Measurements from ENCODE around the gene RNF126.
"Not testable (repeated sequence)": the region's sequence is repeated elsewhere in the genome, so short reads cannot be mapped to it uniquely, and the experiment has no call there.

Gene RNF126

DNA sequence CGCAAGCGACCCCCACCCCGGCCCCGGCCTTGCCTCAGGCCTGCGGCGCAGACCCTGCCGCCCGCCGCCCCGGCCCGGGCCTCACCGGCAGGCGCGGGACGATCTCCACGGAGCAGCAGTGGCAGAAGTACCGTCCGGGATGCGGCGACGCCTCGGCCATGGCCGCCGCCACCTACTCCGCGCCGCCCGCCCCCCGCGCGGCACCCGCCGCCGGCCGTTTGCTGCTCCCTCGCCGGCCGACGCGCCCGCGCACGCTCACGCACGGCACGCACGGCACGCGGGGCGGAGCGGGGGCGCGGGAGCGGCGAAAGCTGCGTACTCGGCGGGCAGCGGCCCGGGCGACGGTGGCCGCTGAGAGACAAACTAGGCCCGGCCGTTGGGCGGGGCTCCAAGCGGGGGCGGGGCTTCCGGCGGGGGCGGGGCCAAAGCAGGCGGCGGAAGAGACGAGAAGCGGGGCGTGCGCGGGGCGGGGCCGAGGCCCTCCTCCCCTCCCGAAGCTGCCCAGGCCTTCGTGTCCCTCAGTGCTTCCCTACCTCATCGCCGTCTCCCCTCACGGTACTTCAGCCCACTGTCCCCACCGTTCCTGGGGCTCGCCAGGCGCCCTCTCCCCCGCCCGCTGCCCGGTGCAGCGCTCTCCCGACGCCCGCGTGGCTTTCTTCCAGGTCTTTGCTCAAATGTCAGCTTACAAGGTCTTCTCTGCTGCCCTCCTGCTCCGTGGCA, at the start of gene RNF126:
RNF126 (minus strand) TSS at position 253 of the 720 bp plus-strand sequence; CDS start at position 160, 93 bp downstream.
- DNase-seq, result peak; percentile 82 to 89

DNA sequence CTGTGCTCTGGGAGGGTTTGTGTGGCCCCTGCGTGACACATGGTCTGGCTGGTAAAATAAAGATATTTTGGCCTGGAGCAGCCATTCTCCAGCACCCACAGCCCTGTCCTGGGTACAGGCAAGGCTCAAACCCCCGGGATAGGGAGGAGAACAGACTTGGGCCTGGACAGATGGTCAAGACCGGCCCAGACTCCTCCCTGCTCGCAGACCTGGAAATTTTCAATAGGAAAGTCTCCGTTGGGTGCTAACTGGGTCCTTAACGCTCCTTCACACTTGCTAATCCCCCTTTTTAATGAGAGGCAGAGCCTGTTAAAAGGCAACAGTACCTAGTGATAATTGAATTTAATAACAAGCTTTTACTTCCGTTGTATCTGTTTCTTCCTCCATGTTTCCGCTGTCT, 48.2 kb upstream of the RNF126 start:
- no peak for DNase-seq

DNA sequence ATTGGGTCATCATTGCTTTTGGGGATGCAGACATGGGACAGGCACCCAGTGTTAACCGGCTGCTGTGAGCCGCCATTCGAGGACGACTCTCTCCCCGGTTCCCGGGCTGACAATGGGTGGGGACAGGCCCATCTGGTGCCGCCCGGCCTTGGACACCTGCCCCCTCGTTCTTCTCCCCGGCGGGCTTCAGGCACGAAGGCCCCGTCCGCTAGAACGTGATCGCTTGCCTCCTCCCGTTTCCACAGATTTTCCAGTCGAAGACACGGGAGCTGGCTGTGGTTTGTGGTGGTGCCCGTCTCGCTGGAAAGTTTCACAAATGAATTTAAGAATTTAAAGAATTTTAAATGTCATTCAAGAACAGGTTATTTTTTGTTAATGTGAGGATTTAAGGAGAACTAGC, 47.8 kb upstream of the RNF126 start:
- no peak for DNase-seq

DNA sequence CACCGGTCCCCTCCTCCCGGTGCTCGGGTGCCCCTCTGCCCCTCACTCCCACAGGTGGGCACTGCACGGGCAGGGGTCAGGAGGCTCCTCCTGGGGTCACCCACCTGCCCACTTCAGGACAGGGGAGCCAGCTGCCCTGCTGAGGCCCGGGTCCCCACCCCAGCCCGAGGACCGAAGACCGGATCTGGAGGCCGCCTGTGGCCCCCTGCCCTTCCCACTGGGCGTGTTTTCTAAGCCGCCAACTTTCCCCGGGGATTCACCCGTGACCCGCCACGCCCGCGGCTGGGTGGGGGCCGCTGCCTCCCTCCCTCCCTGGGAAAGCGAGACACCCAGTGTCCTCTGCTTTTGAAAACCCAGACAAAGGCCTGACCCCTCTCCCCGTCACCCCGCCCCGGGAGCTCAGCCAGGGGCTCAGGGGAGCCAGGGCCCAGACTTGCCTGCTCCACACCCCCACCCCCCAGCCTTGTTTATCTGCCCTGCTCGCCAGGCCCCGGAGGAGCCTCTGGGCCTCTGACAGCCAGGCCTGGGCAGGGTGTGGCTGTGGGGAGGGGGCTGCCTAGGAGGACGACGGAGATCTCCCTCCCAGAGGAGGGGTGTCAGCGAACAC, 47.1 kb upstream of the RNF126 start:
- no peak for DNase-seq

DNA sequence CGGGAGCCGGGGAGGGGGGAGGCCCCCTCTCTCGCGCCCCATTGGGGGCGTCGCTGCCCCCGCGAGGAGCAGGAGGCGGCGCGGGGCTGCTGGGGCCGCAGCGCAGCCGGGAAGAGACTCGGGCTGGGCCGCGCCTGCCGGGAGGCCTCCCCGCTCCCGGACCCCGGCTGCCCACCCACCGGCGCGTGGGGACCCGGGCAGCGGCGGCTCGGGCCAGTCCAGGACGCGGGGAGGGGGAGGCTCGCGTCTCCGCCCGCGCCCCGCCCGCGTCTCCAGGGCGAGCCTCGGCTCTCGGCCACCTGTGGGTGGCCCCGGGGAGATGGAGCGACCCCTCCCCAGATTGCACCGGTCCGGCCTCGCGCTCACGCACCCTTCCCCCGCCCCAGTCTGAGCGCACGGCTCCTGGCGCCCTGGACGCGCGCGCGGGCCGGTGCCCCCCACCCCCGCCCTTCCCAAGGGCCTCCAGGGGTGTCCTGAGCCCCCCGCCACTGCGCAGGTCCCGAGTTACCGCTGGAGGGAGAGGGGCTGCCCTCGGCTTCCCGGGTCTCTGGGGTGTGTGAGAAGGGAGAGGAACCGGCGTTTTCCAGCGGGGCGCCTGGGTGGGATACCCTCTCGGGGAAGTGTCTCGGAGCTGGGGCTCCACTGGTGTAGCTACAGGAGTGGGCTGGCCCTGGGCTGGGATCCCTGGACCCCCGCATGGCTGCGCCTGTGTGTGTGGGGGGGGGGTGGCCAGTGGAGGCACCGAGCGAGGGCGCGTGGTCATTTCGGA, 46.4 kb upstream of the RNF126 start:
- DNase-seq, result no peak

DNA sequence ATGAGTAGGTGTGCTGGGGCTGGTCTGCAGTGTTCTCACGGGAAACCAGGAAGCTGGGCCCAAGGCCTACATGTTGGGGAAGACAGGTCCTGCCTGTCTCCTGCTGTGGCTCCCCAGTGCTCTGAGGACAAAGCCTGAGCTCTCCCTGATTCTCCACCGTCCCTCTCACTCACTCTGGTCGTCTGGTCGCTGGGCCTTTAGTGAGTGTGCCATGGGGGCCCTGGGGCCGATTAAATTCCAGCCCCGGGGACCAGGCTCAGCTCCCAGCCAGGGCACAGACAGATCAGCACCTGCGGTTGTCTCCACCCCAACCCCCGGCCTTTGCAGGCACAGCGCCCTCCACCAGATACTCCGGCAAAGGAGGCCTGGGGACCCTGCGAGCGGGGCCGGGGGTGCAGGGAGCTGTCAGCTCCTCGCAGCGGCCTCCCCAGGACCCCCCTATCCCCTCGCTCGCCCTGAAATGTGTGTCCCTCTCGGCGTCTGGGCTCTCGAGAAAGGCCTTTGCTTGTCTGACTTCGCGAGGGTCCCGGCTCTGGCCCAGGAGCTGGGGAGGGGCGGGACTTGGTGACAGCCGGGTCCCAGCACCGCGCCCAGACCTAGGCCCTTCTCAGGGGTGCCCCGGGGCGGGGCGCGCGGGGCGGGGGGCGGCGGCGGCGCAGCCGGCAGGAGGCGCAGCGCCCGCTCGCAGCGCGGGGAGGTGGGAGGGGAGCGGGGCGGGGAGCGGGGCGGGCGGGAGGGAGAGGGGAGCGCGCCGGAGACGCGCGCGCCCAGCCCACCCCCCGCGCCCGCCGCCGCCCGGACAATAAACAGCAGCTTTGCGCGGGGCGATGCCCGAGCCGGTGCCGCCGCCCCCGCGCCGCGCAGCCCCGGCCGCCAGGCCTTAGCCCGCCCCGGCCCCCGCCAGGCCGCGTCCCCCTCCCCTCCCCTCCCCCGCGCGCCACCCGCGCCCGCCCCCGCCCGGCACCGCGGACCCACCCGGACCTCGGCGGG, 45.4 kb upstream of the RNF126 start, which contains the start of gene PALM:
PALM (plus strand) TSS at position 782 of the 990 bp plus-strand sequence. CDS start 212 bp downstream, outside the sequence.
- no peak for DNase-seq

DNA sequence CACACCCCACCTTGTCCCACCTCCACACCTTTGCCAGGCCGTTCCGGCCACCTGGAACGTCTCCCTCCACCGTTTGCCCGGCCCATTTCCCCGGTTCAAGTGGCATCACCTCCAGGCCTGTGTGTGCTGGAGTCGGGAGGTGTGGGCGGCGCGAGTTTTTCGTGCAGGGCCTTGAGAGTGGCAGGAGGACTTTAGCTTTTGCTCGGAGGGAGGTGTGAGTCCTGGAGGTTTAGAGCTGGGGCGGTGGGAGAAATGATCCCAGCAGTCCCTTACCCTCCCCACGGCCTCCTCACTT, 41.4 kb upstream of the RNF126 start:
- DNase-seq, result no peak

DNA sequence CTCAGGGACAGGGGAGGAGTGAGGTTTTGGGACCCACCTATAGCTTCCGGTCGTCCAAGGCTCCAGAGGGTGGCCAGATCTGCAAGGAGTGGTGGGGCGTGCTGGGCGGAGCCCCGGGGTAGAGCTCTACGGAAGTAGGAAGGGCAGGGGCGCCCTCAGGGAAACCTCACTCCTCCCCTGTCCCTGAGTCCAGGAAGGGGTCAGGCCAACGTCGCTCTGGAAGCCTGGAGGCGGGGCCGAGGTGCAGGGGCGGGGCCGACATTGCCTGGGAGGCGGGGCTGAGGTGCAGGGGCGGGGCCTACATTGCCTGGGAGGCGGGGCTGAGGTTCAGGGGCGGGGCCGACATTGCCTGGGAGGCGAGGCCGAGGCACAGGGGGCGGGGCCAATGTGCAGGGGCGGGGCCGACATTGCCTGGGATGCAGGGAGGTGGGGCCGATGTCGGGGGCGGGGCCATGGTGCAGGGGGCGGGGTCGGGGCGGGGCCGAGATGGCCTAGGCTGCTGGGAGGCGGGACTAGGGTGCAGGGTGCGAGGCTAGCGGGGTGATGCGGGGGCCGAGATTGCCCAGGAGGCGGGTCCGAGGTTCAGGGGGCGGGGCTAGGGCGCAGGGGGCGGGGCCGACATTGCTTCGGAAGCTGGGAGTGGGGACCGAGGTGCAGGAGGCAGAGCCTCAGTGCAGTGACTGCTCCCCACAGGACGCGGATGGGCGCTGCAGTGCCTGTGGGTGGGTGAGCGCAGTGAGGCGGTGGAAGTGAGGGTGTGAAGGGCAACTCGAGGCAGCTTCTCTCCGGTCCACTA, 40.8 kb upstream of the RNF126 start:
- DNase-seq, result no peak

DNA sequence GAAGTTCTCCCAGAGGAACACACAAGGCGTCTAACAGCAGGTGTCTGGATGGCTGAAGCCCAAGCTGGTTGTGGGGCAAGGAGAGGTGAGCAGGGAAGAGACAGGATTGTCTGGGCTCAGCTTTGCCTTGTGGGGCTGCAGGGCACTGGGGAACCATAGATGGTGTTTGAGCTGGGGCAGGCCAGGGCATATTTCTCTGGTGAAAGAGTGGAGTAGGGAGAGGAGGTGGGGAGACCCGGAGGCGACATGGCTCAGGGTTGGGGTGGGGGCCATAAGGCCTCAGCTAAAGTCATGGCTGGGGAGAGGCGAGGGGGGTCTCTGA, 40.3 kb upstream of the RNF126 start:
- DNase-seq, result no peak

DNA sequence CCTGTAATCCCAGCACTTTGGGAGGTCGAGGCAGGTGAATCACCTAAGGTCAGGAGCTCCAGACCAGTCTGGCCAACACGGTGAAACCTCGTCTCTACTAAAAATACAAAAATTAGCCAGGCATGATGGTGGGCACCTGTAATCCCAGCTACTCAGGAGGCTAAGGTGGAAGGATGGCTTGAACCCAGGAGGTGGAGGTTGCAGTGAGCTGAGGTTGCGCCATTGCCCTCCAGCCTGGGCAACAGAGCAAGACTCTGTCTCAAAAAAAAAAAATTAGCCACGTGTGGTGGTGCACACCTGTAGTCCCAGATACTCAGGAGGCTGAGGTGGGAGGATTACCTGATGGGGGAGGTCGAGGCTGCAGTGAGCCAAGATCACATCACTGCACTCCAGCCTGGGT, 39.8 kb upstream of the RNF126 start:
- not testable (repeated sequence) for DNase-seq

DNA sequence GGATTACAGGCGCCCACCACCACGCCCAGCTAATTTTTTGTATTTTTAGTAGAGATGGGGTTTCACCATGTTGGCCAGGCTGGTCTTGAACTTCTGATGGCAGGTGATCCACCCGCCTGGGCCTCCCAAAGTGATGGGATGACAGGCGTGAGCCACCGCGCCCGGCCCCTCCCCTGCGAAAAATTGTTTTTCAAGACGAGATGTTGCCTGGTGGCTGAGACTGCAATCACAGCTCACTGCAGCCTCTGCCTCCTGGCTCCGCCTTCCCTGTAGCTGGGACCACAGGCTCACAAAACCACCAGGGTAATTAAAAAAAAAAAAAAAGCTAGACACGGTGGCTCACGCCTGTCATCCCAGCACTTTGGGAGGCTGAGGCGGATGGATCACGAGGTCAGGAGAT, 36.9 kb upstream of the RNF126 start:
- not testable (repeated sequence) for DNase-seq

DNA sequence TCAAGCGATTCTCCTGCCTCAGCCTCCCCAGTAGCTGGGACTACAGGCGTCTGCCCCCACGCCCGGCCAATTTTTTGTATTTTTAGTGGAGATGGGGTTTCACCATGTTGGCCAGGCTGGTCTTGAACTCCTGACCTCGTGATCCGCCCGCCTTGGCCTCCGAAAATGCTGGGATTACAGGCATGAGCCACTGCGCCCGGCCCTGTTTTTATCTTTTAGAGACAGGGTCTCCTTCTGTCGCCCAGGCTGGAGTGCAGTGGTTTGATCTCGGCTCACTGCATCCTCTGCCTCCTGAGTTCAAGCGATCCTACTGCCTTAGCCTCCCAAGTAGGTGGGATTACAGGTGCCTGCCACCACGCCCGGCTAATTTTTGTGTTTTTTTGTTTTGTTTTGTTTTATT, 35.5 kb upstream of the RNF126 start:
- DNase-seq, result not testable (repeated sequence)

DNA sequence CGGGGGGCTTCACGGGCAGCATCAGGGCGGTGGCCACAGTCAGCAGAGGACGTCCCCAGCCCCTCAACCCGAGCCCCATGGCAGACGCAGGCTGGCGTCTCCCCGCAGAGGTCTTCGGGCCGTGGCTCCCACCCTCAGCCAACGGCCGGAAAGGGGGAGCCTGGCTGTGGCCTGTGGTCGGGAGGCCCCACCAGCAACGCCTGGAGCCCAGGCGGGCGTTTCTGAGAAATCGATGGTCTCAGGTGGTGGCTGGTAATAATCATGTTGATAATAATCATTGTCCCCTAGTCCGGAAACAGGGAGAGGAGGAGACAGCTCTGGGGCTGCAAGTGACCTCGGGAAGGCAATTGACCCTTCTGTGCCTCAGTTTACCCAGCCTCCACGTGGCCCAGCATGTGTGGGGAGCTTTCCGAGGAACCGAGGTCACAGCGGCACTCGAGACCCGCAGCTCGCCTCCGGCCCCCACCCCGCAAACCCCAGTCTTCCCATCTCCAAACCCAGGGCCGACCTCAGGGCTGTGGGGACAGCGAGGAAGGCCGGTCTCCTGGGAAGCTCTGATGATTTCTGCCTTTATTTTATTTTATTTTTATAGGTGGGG, 32.4 kb upstream of the RNF126 start, which contains the start of gene PRSS57:
PRSS57 (minus strand) TSS at position 101 of the 598 bp plus-strand sequence; CDS start at position 79, 22 bp downstream.
- no peak for DNase-seq

DNA sequence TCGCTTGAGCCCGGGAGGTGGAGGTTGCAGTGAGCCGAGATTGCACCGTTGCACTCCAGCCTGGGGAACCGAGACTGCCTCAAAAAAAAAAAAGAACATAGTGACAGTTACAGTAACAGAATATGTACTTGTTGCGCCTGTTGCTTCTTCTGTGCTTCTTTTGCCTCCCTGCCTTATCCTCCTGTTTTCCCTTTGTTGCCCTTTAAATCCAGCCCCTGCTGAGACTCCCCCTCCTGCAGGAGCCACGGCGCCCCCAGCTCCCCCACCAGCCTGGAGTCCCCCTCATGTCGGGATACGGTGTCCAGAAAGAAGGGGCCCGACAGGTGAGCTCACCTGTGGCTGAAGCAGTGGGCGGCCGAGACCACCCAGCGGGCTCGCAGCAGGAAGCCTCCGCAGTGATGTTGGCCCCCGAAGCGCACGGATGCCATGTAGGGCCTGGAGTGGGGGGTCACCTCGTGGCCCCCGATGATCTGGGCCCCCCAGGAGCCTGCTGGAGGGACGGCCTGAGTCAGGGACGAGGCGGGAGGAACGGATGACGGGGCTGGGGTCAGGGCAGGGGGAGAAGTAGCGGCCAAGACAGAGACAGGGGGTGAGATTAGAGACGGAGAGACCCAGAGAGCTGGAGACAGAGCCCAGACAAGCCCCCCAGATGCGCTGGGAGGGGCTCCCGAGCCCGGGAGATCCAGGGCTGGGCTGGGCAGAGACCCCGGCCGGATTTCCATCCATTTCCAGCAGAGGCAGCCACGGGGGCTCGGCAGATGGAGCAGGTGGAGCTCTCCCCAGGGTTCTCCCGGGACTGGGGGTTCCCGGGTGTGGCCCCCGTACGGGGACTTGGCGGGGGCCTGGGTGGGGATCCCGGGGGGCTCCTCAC, 31.7 kb upstream of the RNF126 start:
- DNase-seq, result no peak

DNA sequence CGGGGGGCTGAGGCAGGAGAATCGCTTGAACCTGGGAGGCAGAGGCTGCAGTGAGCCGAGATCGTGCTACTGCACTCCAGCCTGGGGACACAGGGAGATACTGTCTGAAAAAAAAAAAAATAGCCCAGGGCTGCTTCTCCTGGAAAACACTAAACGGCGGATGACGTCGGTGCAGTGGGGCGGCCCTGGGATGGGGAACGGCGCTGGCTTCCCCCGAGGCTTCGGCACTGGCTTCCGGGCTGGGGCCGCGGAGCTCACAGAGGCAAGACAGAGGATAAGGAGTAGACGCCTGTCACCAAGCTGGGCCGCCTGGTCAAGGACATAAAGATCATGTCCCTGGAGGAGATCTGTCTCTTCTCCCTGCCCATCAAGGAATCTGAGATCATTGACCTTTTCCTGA, 27.2 kb upstream of the RNF126 start:
- no peak for DNase-seq

DNA sequence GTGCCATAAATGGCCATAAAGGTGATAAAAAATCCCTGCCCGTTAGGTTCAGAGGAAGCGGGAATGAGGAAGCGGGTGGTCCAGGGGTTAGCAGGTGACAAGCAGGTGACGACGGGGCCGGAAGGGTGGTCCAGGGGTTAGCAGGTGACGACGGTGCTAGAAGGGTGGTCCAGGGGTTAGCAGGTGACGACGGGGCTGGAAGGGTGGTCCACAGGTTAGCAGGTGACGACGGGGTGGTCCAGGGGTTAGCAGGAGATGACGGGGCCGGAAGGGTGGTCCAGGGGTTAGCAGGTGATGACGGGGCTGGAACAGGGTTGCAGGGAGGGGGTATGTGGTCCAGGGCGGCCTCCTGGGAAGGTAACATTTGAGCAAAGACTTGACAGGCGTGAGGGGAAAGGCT, 26.0 kb upstream of the RNF126 start:
- DNase-seq, result no peak

DNA sequence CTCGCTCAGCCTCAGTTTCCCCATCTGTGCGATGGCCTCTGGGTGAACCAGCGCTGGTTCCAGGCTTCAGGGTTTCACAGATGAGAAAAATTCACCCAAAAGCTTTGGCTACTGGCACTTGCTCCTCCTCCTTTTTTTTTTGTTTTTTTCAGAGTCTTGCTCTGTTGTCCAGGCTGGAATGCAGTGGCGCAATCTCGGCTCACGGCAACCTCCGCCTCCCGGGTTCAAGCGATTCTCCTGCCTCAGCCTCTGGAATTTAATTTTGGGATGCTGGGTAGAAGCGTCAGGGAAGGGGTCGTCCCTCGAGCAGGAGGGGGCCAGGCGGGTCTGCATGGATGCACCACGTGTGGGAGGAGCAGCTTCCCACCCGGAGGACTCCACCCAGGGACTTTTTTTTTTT, 25.2 kb upstream of the RNF126 start:
- no peak for DNase-seq

DNA sequence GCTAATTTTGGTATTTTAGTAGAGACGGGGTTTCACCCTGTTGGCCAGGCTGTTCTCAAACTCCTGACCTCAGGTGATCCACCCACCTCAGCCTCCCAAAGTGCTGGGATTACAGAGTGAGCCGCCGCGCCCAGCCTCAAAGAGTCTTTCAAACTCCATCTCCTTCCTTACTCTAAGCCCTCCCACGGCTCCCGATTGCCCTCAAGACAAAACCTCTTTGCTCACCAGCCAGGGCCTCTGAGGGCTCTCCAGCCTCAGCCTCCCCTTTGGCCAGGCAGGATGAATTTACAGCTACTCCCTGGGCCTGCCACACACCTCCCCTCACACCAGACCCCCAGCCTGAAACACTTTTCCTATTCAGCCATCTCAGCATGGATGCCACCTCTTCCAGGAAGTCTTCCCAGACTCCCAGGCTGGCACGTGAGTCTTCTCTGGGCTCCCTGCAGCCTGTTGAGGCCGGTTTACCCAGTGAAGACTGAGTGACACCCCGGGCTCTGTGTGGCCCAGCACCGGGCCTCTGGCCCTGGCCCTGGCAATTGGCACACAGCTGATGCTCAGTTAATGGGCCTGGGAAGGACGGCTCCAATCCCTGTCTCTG, 24.7 kb upstream of the RNF126 start:
- DNase-seq, result no peak

DNA sequence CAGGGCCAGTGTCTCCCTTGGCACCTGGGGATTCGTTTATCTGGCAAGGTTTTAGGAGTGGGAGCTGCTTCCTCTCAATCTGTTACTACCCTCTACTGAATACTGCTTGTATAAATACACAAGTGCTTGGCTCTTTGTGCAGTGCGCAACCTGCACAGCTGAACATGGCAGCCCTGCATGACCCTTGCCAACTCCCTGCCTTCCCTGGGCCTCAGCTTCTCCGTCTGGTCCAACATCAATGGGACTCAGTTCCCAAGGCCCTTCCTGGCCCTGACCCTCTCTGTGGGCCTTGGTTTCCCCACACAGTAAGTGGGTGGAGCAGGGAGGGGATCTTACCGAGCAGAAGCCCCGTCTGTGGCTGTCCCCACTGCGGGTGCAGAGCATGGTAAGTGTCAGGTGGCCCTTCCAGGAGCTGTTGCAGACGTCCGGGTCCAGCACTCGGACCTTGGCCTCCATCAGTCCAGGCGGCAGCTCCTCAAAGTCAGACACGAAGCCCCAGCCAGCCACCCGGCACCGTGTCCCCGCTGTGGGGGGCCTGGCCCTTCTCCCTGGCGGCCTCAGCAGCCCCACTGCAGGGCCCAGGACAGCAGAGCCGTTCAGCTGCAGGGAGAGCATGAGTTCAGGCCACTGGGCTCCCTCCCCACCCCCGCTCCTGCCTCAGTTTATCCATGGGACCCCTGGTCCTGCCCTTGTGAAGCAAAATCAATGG, 23.7 kb upstream of the RNF126 start:
- DNase-seq, result no peak
